ENCODE measurements around the gene JPT2.

Gene JPT2

DNA sequence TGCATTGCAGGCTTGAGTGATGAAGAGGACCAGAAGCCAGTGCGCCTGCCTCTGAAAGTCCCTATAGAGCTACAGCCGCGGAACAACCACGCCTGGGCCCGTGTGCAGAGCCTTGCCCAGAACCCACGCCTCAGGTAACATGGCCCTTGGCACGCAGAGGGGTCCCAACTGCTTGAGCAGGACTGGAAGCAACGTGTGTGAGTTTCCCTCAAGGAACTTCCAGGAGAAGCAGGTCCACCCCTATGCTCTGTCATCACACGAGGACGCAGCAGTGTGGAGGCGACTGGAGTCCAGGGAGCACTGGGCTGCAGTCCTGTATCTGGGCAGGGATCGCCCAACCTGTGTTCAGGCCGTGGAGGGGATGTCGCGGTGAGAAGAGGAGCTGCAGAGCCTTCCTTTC lies 25.1 kb upstream of the JPT2 start:
- no peak for DNase-seq

- no peak for DNase-seq
Measured at GRCh38 chr16:1654505-1655268, 23.4 kb upstream of the JPT2 start.

- DNase-seq = no peak
Measured at GRCh38 chr16:1655269-1655807, 22.7 kb upstream of the JPT2 start.

GRCh38 chr16:1655909-1656807 lies 21.9 kb upstream of the JPT2 start:
- DNase-seq = no peak

GRCh38 chr16:1656808-1657617 lies 21.1 kb upstream of the JPT2 start:
- no peak for DNase-seq

DNA sequence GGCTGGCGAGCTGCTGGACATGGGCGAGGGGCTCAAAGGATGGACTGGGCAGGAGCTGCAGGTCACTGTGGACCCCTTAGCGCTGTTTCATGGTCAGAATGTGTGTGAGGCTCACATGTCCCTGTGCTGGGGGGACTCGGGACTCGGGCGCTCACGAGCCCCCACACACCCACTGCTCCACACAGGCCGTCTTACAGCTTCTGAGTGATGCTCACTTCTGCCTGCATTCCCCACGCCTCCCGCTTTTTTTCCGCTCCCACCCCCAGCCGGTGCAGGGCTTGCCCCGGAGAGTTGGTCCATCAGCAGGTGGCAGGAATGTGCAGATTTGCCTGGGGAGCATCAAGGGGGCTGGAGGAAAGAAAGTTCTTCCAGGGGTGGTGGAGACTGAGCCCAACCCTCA lies 20.2 kb upstream of the JPT2 start:
- DNase-seq = no peak

DNA sequence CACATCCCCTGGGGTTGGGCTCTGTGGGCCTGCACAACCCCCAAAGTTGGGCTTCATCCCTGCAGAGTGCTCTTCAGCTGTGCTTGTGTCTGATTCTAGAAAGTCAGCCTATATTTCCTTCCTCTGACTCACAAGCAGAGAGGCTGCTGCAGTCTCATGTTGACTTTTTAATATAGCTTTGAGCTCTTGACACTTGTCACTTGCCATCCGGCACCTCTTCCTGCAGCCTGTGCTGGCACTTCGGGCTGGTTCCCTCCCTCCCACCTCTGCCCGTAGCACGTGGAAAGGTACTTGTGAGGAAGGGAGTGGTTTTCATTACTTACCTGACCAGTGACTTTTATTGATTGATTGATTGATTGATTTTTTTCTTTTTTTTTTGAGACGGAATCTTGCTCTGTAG lies 19.0 kb upstream of the JPT2 start:
- no peak for DNase-seq

- no peak for DNase-seq
Measured at GRCh38 chr16:1661826-1662225, 16.3 kb upstream of the JPT2 start.

- no peak for DNase-seq
Measured at GRCh38 chr16:1662543-1662942, 15.5 kb upstream of the JPT2 start.

- no peak for DNase-seq
Measured at GRCh38 chr16:1665829-1666228, 12.2 kb upstream of the JPT2 start.

- no peak for DNase-seq
Measured at GRCh38 chr16:1666316-1666715, 11.8 kb upstream of the JPT2 start.

GRCh38 chr16:1667271-1667670 lies 10.8 kb upstream of the JPT2 start:
- no peak for DNase-seq

- no peak for DNase-seq
Measured at GRCh38 chr16:1667916-1668315, 10.2 kb upstream of the JPT2 start.

- no peak for DNase-seq
Measured at GRCh38 chr16:1668612-1669319, 9.3 kb upstream of the JPT2 start.

GRCh38 chr16:1669698-1670097 lies 8.4 kb upstream of the JPT2 start:
- no peak for DNase-seq

DNA sequence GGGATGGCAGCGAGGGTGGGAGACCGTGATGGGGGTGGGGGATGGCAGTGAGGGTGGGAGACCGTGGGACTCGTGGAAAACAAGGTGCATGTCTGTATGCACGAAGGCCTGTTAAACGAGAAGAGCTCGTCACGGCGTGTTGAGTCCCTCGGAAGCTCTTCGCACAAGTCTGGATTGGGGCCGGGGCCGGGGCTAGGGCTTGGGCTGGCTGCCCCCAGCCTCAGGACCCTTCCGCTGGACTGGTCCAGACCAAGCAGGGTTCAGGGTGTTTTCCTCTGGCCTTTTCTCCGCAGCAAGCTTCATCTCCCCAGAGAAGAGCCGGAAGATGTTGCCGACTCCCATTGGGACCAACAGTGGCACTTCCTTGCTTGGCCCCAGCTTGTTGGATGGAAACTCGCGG lies 7.7 kb upstream of the JPT2 start:
- DNase-seq = no peak

DNA sequence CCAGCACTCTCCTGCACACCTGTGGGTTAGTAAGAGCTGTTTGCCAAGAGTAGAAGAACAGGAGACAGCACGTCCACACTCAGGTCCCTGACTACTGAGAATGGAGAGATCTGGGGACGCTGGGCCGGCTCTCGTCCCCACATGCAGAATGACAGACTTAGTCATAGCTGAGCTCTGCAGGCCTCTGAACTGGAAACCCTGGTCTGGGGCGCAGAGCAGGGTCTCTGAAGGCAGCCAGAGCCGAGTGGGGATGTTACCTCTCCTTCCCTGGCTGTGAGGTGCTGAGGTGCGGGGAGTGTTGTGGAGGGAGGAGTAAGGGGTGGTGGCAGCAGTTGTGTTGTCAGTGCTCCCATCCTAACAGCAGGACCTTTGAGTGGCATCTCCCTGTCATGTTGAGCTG lies 7.2 kb upstream of the JPT2 start:
- no peak for DNase-seq

DNA sequence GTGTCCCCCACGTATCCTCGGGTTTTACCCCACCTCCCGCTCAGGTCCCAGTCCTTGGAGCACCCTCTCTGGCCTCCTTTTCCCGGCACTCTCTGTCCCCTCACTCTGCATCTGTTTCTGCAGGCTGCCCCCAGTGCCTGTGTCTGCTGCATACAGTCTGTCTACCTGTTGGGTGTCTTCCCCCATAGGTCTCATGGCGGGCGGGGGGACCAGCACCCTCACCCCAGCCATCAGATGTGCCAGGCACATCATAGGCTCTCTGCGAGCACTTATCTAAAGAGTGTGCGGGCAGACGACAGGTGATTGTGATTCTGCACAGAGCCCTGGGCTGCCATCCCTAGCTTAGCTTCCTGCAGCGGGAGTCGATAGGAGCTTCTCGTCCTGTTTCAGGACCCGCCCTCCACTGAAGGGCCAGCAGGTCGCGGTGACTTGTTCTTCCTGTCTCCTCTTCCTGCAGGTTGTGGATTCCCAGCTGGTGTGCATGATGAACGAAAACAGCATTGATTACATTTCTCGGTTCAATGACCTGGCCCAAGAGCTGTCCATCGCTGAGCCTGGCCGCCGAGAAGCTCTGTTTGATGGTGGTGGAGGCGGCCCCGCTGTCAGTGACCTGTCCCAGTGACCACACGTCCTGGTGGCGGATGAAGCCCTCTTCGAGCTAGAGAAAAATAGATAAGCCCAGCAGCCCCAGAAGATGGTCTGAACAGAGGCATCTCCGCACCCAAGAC lies 4.5 kb upstream of the JPT2 start:
- no peak for DNase-seq

GRCh38 chr16:1674306-1674705 lies 3.8 kb upstream of the JPT2 start:
- no peak for DNase-seq

DNA sequence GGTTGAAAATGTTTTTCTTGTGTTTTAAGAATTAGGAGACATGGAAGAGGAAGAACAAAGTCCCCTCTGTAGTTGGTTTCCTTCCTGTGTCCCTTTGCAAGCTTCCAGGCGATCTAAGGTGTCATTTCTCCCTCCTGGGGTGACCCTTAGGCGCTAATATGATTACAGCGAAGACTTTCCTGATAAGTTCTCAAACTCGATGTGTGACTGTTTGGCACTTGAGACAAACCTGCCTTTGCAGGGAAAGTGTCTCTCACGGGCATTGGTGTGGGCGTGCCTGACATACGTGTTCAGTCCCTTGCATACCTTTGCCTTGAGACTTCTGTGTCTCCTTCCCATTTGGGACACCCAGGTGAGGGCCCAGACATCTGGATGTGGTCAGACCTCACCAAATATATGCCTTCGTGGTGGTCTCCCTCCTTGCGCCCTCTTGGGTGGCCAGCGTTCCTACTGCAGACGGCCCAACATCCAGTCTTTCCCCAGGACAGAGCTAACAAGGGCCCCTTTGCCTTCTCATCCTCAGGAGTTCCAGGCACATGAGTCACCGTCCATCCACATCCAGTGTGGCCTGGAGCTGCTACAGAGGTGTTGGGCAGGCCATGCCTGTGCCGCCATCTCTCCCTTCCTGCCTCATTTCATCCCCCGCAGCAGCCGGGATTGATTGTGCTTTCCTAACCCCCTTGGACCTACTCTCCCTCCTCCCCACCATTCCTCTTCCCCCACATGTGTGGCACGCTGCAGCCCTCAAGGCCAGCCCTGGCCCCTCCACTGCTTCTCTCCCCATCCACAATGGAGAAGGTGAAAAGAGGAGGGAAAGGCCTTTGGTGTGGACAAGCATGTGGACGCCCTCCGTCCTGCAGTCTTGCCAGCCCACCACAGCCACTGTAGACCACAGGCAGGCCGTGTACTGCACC lies 3.1 kb upstream of the JPT2 start:
- DNase-seq = no peak

GRCh38 chr16:1676661-1677060 lies 1.4 kb upstream of the JPT2 start:
- no peak for DNase-seq

Measured in hippocampal formation (tissue), 2 donors.